ENCODE results near the gene C1QA. TPM values are rescaled to one million over a fixed set of nuclear protein-coding genes. Genes with fewer than 3 reads are reported as not detected.

C1QA gene, protein sequence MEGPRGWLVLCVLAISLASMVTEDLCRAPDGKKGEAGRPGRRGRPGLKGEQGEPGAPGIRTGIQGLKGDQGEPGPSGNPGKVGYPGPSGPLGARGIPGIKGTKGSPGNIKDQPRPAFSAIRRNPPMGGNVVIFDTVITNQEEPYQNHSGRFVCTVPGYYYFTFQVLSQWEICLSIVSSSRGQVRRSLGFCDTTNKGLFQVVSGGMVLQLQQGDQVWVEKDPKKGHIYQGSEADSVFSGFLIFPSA
- total RNA-seq: not detected

DNA sequence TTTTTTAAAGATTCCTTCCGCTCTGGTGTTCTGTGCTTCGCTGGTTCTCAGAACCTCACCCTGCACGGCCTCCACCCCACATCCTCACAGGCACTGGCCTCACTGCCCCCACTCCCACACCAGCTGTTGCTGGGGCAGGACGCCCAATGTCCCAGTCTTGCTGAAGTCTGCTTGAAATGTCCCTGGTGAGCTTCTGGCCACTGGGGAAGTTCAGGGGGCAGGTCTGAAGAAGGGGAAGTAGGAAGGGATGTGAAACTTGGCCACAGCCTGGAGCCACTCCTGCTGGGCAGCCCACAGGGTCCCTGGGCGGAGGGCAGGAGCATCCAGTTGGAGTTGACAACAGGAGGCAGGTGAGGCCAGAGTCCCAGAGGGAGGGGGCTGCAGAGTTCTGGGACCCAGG is at the start of gene C1QA:
C1QA (plus strand) TSS at position 276 of the 400 bp plus-strand sequence. CDS start 989 bp downstream, outside the sequence.
- H3K9me3 Mint-ChIP-seq: no peaks in the 10 kb centered on the region
- H3K4me1 Mint-ChIP-seq (ENCODE audit: low read depth): no peaks in the 10 kb centered on the region
- POLR2A ChIA-PET: no interaction called here
- no peak for DNase-seq
- H3K4me3 Mint-ChIP-seq: no peak within 1 kb of the TSS
- CTCF ChIA-PET: no interaction called here
- no peaks in the 10 kb centered on the region for H3K36me3 Mint-ChIP-seq
- H3K27me3 Mint-ChIP-seq: peaks cover 21% of the 10 kb centered on the region
- no peak within 1 kb of the TSS for H3K27ac Mint-ChIP-seq
- intact Hi-C loops (cut with micrococcal nuclease): no loop called here

DNA sequence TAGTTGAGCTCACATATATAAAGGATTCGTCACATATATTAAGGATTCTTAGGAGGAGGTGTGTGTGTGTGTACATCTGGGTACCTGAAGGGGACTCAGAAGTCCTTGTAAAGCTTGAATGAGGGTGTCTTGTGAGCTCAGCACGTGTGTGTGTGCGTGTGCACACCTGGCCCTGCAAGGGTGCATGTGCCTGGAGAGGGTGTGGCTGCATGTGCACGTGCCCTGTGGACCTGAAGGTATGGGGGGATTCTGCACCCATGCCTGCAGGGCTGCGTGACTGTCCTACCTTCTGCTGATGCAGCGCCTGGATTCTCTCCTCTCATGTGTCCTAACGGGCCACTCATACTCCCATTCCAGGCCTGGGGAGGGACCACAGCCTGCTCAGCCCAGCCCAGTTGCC is 49.2 kb upstream of the C1QA start:
- Mint-ChIP-seq H3K9me3 (no peaks in the 10 kb centered on the region), H3K4me3 (no peak overlapping the region), H3K4me1 (ENCODE audit: low read depth) (no peaks in the 10 kb centered on the region), H3K27ac (no peak overlapping the region), H3K27me3 (peaks cover 13% of the 10 kb centered on the region), H3K36me3 (no peaks in the 10 kb centered on the region)
- DNase-seq: no peak
- CTCF ChIA-PET: no interaction called here
- POLR2A ChIA-PET: no interaction called here
- intact Hi-C loops (cut with micrococcal nuclease): no loop called here

DNA sequence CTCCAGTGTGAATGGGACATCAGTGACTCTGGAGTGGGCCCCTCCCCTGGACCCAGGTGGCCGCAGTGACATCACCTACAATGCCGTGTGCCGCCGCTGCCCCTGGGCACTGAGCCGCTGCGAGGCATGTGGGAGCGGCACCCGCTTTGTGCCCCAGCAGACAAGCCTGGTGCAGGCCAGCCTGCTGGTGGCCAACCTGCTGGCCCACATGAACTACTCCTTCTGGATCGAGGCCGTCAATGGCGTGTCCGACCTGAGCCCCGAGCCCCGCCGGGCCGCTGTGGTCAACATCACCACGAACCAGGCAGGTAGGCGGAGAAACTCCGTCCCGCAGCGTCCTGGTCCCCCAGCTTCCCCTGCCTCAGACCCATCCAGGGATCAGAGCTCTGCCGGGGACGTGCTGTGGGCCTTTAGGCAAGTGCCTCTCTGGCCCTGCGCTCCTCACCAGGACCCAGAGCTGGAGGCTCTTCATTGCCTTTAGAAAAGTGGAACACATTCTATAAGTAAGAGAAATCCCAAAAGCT is 47.5 kb upstream of the C1QA start:
- ChIA-PET POLR2A (no interaction called here), CTCF (no interaction called here)
- Mint-ChIP-seq H3K9me3 (no peaks in the 10 kb centered on the region), H3K27me3 (peaks cover 16% of the 10 kb centered on the region), H3K4me3 (no peak overlapping the region), H3K36me3 (no peaks in the 10 kb centered on the region), H3K27ac (no peak overlapping the region), H3K4me1 (ENCODE audit: low read depth) (no peaks in the 10 kb centered on the region)
- no peak for DNase-seq
- intact Hi-C loops (cut with micrococcal nuclease): no loop called here

DNA sequence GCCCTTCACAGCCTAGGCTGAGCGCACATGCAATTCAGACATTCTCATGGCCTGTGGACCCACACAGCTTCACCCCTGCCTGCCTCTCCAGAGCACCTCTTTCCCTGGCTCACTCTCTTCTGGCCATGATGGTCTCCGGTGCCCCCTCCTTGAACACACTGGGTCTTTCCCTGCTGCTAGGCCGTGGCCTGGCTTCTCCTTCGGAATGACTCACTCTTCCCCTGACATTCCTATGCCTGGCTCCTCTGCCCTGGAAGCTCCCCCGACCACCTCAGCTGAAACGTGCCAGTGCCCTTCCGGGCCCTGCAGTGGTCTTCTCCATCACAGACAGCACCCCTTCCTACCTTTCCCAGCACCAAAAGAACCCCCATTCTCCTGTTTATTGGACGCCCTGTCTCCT is 44.9 kb upstream of the C1QA start:
- Mint-ChIP-seq H3K27me3 (peaks cover 26% of the 10 kb centered on the region), H3K4me1 (ENCODE audit: low read depth) (no peaks in the 10 kb centered on the region), H3K27ac (no peak overlapping the region), H3K4me3 (no peak overlapping the region), H3K9me3 (no peaks in the 10 kb centered on the region), H3K36me3 (no peaks in the 10 kb centered on the region)
- ChIA-PET POLR2A (no interaction called here), CTCF (no interaction called here)
- intact Hi-C loops (cut with micrococcal nuclease): no loop called here
- no peak for DNase-seq

DNA sequence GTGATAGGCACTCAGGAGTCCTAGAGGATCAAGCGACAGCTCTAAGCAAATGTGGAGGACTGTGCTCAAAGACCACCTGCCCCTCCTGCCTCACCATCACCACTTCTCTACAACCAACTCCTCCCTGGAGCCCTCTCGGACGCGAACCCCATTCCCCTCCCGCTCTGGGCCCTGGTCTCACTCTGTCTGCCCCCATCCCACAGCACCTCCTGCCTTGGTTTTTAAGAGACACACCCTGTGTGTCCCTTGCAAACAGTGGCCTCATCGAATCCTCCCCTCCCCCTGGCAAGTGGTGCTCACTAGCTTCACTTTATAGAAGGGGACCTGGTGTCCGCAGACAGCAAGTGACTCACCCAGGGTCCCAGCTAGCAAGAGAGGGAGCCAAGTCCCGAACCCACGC is 44.4 kb upstream of the C1QA start:
- ChIA-PET POLR2A (no interaction called here), CTCF (no interaction called here)
- no peaks in the 10 kb centered on the region for H3K36me3 Mint-ChIP-seq
- no peaks in the 10 kb centered on the region for H3K9me3 Mint-ChIP-seq
- peaks cover 23% of the 10 kb centered on the region for H3K27me3 Mint-ChIP-seq
- H3K4me1 Mint-ChIP-seq (ENCODE audit: low read depth): no peaks in the 10 kb centered on the region
- no peak overlapping the region for H3K4me3 Mint-ChIP-seq
- DNase-seq: no peak
- intact Hi-C loops (cut with micrococcal nuclease): no loop called here
- H3K27ac Mint-ChIP-seq: no peak overlapping the region

DNA sequence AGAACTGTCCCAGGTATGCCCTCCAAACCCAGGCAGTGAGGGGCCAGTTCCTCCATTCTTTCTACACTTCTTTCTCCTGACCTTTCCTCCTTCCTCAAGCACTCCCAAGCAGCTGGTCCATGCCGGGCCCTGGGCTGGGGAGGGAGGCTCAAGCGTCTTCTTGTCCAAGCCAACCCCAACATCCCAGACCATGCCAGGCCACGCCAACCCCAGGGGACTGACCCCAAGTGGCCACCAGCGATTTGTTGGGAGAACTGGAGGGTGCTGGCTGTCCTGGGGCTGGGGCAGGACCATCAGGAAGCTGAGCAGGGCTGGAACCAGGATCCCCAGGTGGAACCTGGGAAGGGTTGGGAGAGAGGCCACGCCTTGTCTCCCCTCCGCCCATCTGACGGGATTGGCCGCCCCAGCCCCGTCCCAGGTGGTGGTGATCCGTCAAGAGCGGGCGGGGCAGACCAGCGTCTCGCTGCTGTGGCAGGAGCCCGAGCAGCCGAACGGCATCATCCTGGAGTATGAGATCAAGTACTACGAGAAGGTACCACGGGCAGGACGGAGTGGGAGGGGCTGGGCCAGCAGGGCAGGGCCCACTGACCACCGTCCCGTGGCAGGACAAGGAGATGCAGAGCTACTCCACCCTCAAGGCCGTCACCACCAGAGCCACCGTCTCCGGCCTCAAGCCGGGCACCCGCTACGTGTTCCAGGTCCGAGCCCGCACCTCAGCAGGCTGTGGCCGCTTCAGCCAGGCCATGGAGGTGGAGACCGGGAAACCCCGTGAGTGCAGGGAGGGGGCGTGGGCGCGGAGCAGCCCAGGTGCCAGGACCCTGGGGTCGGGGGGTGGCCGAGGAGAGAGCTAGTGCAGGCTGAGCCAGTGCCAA is 43.3 kb upstream of the C1QA start:
- Mint-ChIP-seq H3K4me3 (no peak overlapping the region), H3K36me3 (no peaks in the 10 kb centered on the region), H3K4me1 (ENCODE audit: low read depth) (no peaks in the 10 kb centered on the region), H3K27ac (no peak overlapping the region), H3K9me3 (no peaks in the 10 kb centered on the region), H3K27me3 (peaks cover 21% of the 10 kb centered on the region)
- ChIA-PET POLR2A (no interaction called here), CTCF (no interaction called here)
- DNase-seq: no peak
- intact Hi-C loops (cut with micrococcal nuclease): no loop called here

DNA sequence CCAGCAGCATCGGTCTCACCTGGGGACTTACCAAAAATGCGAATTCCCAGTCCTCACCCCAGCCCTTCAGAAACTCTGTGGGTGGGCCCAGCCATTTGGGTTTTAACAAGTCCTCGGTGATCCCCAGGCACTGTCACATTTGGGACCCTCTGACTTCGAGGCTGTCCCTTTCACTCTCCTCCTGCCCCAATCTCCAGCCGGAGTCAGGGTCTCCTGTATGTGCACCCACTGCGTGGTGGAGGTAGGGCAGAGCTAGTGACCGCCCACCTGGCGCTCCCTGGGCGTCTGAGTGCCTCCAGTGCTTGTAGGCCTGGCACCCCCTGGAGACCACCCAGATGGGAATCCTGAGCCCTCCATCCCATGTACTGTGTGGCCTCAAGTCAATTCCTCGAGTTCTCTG is 42.0 kb upstream of the C1QA start:
- no peaks in the 10 kb centered on the region for H3K9me3 Mint-ChIP-seq
- no peak overlapping the region for H3K4me3 Mint-ChIP-seq
- ChIA-PET CTCF (no interaction called here), POLR2A (no interaction called here)
- intact Hi-C loops (cut with micrococcal nuclease): no loop called here
- H3K27ac Mint-ChIP-seq: no peak overlapping the region
- peaks cover 21% of the 10 kb centered on the region for H3K27me3 Mint-ChIP-seq
- no peaks in the 10 kb centered on the region for H3K4me1 Mint-ChIP-seq (ENCODE audit: low read depth)
- H3K36me3 Mint-ChIP-seq: no peaks in the 10 kb centered on the region
- no peak for DNase-seq

DNA sequence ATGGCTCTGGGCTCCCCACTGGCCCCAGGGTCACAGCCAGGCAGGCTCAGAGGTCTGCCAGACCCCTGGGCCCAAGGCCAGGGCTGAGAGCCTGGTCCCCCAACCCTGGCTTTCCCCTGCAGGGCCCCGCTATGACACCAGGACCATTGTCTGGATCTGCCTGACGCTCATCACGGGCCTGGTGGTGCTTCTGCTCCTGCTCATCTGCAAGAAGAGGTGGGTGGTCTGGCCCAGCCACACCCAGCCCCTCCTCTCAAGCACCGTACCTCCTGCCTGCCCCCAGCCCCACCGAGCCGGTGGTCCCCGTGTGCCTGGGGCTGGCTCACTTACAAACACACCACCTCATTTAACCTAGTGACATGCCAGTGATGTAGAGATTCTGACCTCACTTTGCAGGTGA is 41.3 kb upstream of the C1QA start:
- H3K9me3 Mint-ChIP-seq: no peaks in the 10 kb centered on the region
- H3K27ac Mint-ChIP-seq: no peak overlapping the region
- no peaks in the 10 kb centered on the region for H3K36me3 Mint-ChIP-seq
- peaks cover 21% of the 10 kb centered on the region for H3K27me3 Mint-ChIP-seq
- no peak overlapping the region for H3K4me3 Mint-ChIP-seq
- ChIA-PET POLR2A (no interaction called here), CTCF (no interaction called here)
- no peaks in the 10 kb centered on the region for H3K4me1 Mint-ChIP-seq (ENCODE audit: low read depth)
- intact Hi-C loops (cut with micrococcal nuclease): no loop called here
- DNase-seq: no peak

DNA sequence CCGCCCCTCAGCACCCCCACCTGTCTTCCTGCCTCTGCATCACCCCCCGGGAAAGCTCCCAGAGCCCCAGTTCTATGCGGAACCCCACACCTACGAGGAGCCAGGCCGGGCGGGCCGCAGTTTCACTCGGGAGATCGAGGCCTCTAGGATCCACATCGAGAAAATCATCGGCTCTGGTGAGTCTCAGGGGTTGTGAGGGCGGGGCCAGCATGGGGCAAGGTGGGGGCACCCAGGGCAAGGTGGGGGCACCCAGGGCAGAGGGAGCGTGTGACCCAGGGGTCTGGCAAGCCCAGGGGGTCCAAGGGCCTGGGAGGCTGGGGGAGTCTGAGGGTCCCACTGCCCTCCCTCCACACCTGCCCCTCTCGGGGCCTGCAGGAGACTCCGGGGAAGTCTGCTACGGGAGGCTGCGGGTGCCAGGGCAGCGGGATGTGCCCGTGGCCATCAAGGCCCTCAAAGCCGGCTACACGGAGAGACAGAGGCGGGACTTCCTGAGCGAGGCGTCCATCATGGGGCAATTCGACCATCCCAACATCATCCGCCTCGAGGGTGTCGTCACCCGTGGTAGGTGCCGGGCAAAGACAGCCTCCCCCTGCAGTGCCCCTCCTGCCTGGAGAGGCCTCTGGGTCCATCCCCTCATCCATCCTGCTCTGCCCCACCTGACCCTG is 39.0 kb upstream of the C1QA start:
- H3K9me3 Mint-ChIP-seq: no peaks in the 10 kb centered on the region
- CTCF ChIA-PET: no interaction called here
- intact Hi-C loops (cut with micrococcal nuclease): no loop called here
- POLR2A ChIA-PET: no interaction called here
- no peaks in the 10 kb centered on the region for H3K36me3 Mint-ChIP-seq
- no peak for DNase-seq
- no peaks in the 10 kb centered on the region for H3K4me1 Mint-ChIP-seq (ENCODE audit: low read depth)
- H3K27ac Mint-ChIP-seq: no peak overlapping the region
- H3K4me3 Mint-ChIP-seq: no peak overlapping the region
- peaks cover 15% of the 10 kb centered on the region for H3K27me3 Mint-ChIP-seq

DNA sequence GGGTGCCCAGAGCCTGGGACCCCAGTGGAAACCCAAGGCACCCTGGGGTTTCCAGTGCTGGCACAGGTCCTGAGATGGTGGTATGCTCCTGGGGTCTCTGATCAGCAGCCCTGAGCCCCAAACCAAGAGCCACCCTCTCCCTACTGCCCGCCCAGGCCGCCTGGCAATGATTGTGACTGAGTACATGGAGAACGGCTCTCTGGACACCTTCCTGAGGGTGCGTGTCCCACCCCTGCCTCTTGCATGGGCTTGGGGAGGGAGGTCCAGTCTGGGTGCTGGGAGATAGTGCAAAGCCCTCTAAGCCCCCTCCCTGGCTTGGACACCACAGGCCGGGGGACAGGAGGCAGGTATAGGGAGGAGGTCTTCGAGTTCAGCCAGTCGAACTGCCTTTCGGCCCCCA is 38.4 kb upstream of the C1QA start:
- ChIA-PET POLR2A (no interaction called here), CTCF (no interaction called here)
- Mint-ChIP-seq H3K9me3 (no peaks in the 10 kb centered on the region), H3K36me3 (no peaks in the 10 kb centered on the region), H3K27ac (no peak overlapping the region), H3K4me3 (no peak overlapping the region), H3K27me3 (peaks cover 13% of the 10 kb centered on the region), H3K4me1 (ENCODE audit: low read depth) (no peaks in the 10 kb centered on the region)
- intact Hi-C loops (cut with micrococcal nuclease): no loop called here
- no peak for DNase-seq

DNA sequence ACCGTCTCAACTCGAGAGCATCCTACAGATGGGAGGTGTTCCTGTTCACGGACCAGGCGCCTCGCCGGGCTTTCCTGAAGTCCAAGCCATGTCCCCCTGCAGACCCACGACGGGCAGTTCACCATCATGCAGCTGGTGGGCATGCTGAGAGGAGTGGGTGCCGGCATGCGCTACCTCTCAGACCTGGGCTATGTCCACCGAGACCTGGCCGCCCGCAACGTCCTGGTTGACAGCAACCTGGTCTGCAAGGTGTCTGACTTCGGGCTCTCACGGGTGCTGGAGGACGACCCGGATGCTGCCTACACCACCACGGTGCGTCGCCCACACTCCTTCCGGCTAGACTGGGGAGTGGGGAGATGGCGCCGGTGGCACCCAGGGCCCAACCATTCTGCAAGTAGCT is 37.7 kb upstream of the C1QA start:
- Mint-ChIP-seq H3K9me3 (no peaks in the 10 kb centered on the region), H3K4me3 (no peak overlapping the region), H3K4me1 (ENCODE audit: low read depth) (no peaks in the 10 kb centered on the region), H3K27me3 (peaks cover 16% of the 10 kb centered on the region), H3K36me3 (no peaks in the 10 kb centered on the region), H3K27ac (no peak overlapping the region)
- CTCF ChIA-PET: no interaction called here
- POLR2A ChIA-PET: no interaction called here
- intact Hi-C loops (cut with micrococcal nuclease): no loop called here
- no peak for DNase-seq

DNA sequence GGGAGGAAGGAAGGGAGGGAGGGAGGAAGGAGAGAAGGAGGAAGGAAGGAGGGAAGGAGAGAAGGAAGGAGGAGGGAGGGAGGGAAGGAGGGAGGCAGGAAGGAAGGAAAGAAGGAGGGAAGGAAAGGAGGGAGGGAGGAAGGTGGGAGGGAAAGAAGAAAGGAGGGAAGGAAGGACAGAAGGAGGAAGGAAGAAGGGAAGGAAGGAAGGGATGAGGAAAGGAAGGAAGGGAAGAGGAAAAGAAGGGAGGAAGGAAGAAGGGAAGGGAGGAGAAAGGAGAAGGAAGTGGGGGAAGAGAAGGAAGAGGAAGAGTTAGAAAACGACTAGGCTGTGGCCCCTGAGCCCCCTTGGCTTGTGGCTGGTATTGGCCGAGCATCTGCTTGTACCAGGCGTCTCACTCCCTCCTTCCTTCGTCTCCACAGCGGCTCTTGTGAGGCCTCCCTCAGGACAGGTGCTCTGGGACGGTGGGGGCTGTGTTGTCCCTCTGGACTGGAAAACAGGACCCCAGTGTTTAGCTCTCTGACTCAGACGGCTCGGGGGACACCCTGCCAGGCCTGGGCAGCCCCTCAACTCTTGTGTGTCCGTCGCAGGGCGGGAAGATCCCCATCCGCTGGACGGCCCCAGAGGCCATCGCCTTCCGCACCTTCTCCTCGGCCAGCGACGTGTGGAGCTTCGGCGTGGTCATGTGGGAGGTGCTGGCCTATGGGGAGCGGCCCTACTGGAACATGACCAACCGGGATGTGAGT is 36.2 kb upstream of the C1QA start:
- Mint-ChIP-seq H3K9me3 (no peaks in the 10 kb centered on the region), H3K4me3 (no peak overlapping the region), H3K4me1 (ENCODE audit: low read depth) (no peaks in the 10 kb centered on the region), H3K36me3 (no peaks in the 10 kb centered on the region), H3K27ac (no peak overlapping the region), H3K27me3 (peaks cover 12% of the 10 kb centered on the region)
- ChIA-PET POLR2A (no interaction called here), CTCF (no interaction called here)
- intact Hi-C loops (cut with micrococcal nuclease): no loop called here
- no peak for DNase-seq
